Activated CD8-positive, alpha-beta T cell treated with anti-CD3 and anti-CD28 coated beads, Interleukin-2, amount 10 ng/mL, durations not matched to agents 7 days and 5 days (primary cell): ENCODE data around the gene ERCC2. TPM values are rescaled to one million over a fixed set of nuclear protein-coding genes. Genes with fewer than 3 reads are reported as not detected.

Experiments
- ATAC-seq: fragments of 150-1000 bp; cut with Tn5 transposase; one replicate; pipeline ENCODE4 v1.10.0; 2021; ENCODE audit warnings: moderate library complexity
- CTCF ChIA-PET: fragments of 350-600 bp; sonication (Branson Sonifier 250); formaldehyde crosslinking; loops from one replicate; lab custom pipeline; 2021; ENCODE audit warnings: antibody characterized with exemption; lab: Charles Lee
- POLR2A ChIA-PET: fragments of 350-600 bp; sonication (Branson Sonifier 250); formaldehyde crosslinking; loops from one replicate; lab custom pipeline; 2021; ENCODE audit warnings: antibody characterized with exemption; lab: Charles Lee
- DNase-seq: peaks from one replicate; pipeline ENCODE4 v3.0.0-alpha.2; 2020
- H3K27ac Mint-ChIP-seq: one replicate; pipeline ENCODE4 v1.8.0; 2021; ENCODE audit warnings: mild to moderate bottlenecking, mixed read lengths
- H3K27me3 Mint-ChIP-seq: one replicate; pipeline ENCODE4 v1.8.0; 2021; ENCODE audit warnings: low read depth, mixed read lengths
- H3K36me3 Mint-ChIP-seq: one replicate; pipeline ENCODE4 v1.8.0; 2021; ENCODE audit warnings: low read depth, mixed read lengths
- H3K4me1 Mint-ChIP-seq: one replicate; pipeline ENCODE4 v1.8.0; 2021; ENCODE audit warnings: low read depth, mixed read lengths
- H3K4me3 Mint-ChIP-seq: one replicate; pipeline ENCODE4 v1.8.0; 2021; ENCODE audit warnings: mild to moderate bottlenecking, mixed read lengths
- H3K9me3 Mint-ChIP-seq: one replicate; pipeline ENCODE4 v1.8.0; 2022; ENCODE audit warnings: mixed read lengths; ENCODE audit not compliant: insufficient read depth
- total RNA-seq, 2 experiments: library from RNA; stranded (reverse); gene quantifications; one replicate each; pipeline ENCODE4 v1.2.3, GENCODE V29; 2021

ERCC2 gene
- total RNA-seq, 2 experiments from 2014 or later = 23.7 to 24.4 TPM

GRCh38 chr19:45305007-45305406 lies 65.4 kb downstream of the ERCC2 start:
- H3K36me3 Mint-ChIP-seq = peaks cover 2% of the 10 kb centered on the region
- H3K27ac Mint-ChIP-seq = no peak overlapping the region
- H3K27me3 Mint-ChIP-seq = no peaks in the 10 kb centered on the region
- no peak overlapping the region for H3K4me3 Mint-ChIP-seq
- CTCF ChIA-PET = no interaction called here
- no peak for ATAC-seq
- DNase-seq = no peak
- POLR2A ChIA-PET = no interaction called here
- no peaks in the 10 kb centered on the region for H3K4me1 Mint-ChIP-seq
- H3K9me3 Mint-ChIP-seq = no peaks in the 10 kb centered on the region

- H3K4me1 Mint-ChIP-seq = no peaks in the 10 kb centered on the region
- ATAC-seq = no peak
- no peak overlapping the region for H3K4me3 Mint-ChIP-seq
- ChIA-PET CTCF (no interaction called here), POLR2A (no interaction called here)
- H3K27ac Mint-ChIP-seq = no peak overlapping the region
- no peaks in the 10 kb centered on the region for H3K9me3 Mint-ChIP-seq
- DNase-seq = no peak
- H3K36me3 Mint-ChIP-seq = peaks cover 2% of the 10 kb centered on the region
- H3K27me3 Mint-ChIP-seq = no peaks in the 10 kb centered on the region
Observed at GRCh38 chr19:45304141-45304926, 66.0 kb downstream of the ERCC2 start.

DNA sequence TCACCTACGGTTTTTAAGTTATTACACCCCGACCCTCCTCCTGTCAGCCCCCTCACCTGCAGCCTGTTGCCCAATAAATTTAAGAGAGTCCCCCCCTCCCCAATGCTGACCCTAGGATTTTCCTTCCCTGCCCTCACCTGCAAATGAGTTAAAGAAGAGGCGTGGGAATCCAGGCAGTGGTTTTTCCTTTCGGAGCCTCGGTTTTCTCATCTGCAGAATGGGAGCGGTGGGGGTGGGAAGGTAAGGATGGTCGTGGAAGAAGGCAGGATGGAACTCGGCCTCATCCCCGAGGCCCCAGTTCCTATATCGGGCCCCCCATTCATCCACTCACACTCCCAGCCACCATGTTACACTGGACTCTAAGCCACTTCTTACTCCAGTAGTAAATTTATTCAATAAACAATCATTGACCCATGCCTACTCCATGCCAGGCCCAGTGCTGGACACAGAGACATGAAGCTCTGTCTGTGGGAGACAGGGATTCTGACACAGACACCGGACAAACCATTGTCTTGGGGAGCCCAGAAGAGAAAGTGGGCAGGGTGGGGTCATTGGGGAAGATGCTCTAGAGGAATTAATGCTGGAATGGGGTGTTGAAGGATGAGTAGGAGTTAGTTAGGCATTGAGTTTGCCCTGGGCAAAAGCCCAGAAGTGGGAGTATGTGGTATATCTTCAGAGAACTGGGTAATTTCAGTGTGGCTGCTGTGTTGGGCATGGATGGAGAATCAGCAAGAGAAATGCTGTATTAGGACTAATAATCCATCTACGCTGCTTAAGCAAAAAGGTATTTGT lies 66.9 kb downstream of the ERCC2 start:
- Mint-ChIP-seq H3K9me3 (no peaks in the 10 kb centered on the region), H3K4me1 (no peaks in the 10 kb centered on the region), H3K27ac (no peak overlapping the region), H3K4me3 (no peak overlapping the region), H3K36me3 (peaks cover 2% of the 10 kb centered on the region), H3K27me3 (no peaks in the 10 kb centered on the region)
- CTCF ChIA-PET = no interaction called here
- DNase-seq (no peak), ATAC-seq (no peak)
- POLR2A ChIA-PET = no interaction called here

GRCh38 chr19:45302416-45302815 lies 68.0 kb downstream of the ERCC2 start:
- no peak overlapping the region for H3K4me3 Mint-ChIP-seq
- no peak for DNase-seq
- no peak overlapping the region for H3K27ac Mint-ChIP-seq
- peaks cover 2% of the 10 kb centered on the region for H3K36me3 Mint-ChIP-seq
- no peaks in the 10 kb centered on the region for H3K9me3 Mint-ChIP-seq
- no peak for ATAC-seq
- POLR2A ChIA-PET = no interaction called here
- no peaks in the 10 kb centered on the region for H3K4me1 Mint-ChIP-seq
- H3K27me3 Mint-ChIP-seq = no peaks in the 10 kb centered on the region
- CTCF ChIA-PET = no interaction called here

Other genes with a start within 250 kb of the ERCC2 start
- under 1 TPM; 0.16 to 0.24 TPM for gene NKPD1, start 209.6 kb downstream of the ERCC2 start, total RNA-seq
- 10 to 100 TPM; 54.0 to 55.5 TPM for gene TRAPPC6A, start 192.3 kb downstream of the ERCC2 start, total RNA-seq
- 10 to 100 TPM; 16.0 to 16.7 TPM for gene BLOC1S3, start 191.8 kb downstream of the ERCC2 start, total RNA-seq
- gene EXOC3L2, start 125.2 kb downstream of the ERCC2 start, total RNA-seq = not detected
- gene MARK4, start 119.3 kb downstream of the ERCC2 start, total RNA-seq = 10 to 100 TPM; 18.3 to 18.5 TPM
- gene CKM, start 47.7 kb downstream of the ERCC2 start, total RNA-seq = not detected
- gene KLC3, start 29.8 kb downstream of the ERCC2 start, total RNA-seq = not detected
- 10 to 100 TPM; 11.8 to 13.4 TPM for gene PPP1R13L, start 34.5 kb upstream of the ERCC2 start, total RNA-seq
- 10 to 100 TPM in 1 of 2 experiments, 1 to 10 TPM in 1; 9.5 to 10.6 TPM for gene POLR1G, start 36.1 kb upstream of the ERCC2 start, total RNA-seq
- gene ERCC1, start 53.3 kb upstream of the ERCC2 start, total RNA-seq = 10 to 100 TPM; 57.5 to 64.8 TPM
- 100 to 1,000 TPM; 154 to 172 TPM for gene FOSB, start 97.4 kb upstream of the ERCC2 start, total RNA-seq
- gene RTN2, start 126.5 kb upstream of the ERCC2 start, total RNA-seq = 1 to 10 TPM; 2.0 to 3.4 TPM
- 1 to 10 TPM; 1.6 to 3.2 TPM for gene PPM1N, start 127.9 kb upstream of the ERCC2 start, total RNA-seq
- 100 to 1,000 TPM; 215 to 222 TPM for gene VASP, start 136.9 kb upstream of the ERCC2 start, total RNA-seq
- 10 to 100 TPM; 13.4 to 14.9 TPM for gene OPA3, start 214.2 kb upstream of the ERCC2 start, total RNA-seq
- gene GPR4, start 231.6 kb upstream of the ERCC2 start, total RNA-seq = not detected